ENCODE measurements around the gene SMAD4.
A peak's percentile ranks its signal among the peaks of the same experiment; 100 is the strongest.
"Not testable (repeated sequence)": the region's sequence is repeated elsewhere in the genome, so short reads cannot be mapped to it uniquely, and the experiment has no call there.

The SMAD4 gene

GRCh38 chr18:51029694-51030536 is at the start of gene SMAD4:
Gene SMAD4 (plus strand): TSS chr18:51030213. CDS start chr18:51047047, 16,834 bp downstream.
- peak; percentile 90 for DNase-seq

- DNase-seq, result no peak
Observed at GRCh38 chr18:50981381-50981780, 48.6 kb upstream of the SMAD4 start.

- no peak for DNase-seq
Observed at GRCh38 chr18:50982086-50982801, 47.8 kb upstream of the SMAD4 start.

DNA sequence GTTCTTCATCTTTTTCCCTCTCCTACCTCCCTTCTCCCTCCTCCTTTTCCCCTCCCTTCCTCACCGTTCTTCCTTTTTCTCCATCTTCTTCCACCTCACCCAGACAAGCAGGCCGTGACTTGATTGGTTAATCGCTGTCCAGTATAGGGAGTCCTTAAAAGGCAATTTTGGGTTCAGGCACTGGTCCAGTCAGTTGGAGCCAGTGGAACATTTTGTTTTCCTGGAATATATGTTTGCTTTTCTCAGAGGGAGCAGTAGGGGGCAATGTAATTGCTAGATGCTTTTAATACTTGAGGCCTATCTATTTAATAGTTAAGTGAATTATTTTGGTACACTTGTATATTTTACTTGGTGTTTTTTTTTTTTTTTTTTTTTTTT is 47.2 kb upstream of the SMAD4 start:
- no peak for DNase-seq

- no peak for DNase-seq
Observed at GRCh38 chr18:50986360-50987087, 43.5 kb upstream of the SMAD4 start.

DNA sequence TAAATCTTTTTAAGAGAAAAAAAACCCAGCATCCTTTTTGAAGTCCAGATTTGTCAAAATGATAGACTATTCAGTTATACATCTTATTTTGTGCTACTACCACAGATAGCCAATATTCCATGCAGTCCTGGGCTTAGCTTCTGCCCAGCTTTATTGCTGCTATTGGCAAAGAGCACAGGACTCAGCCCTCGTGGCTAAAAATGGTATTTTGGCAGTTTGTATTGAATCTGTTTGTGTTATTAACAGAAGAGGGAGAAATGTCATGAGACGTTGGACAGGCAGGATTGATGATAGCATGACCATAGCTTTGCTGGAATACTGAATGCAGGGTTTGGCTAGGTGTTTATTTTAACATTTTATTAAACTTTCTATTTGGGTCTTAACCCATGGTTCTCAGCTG is 42.8 kb upstream of the SMAD4 start:
- no peak for DNase-seq

GRCh38 chr18:50989711-50990110 is 40.3 kb upstream of the SMAD4 start:
- DNase-seq, result no peak

DNA sequence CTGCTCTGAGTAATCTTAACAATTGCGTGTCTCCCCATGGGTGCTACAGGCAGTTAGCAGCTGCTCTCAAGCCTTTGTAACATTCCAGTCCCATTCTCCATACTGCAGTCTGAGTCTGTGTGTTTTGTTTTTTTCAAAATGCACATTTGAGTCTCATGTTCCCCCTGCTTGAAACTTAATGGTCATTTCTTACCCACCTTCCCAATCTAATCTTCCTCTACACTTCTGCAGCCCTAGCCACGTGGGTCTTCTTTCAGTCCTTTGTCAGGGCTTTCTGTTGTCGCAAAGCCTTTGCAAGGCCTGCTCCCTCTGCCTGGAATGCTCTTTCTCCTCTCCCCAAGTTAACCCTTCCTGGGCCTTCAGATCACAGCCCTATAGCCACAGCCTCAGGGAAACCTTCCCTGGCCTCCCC is 37.7 kb upstream of the SMAD4 start:
- DNase-seq, result no peak

GRCh38 chr18:50994031-50994430 is 36.0 kb upstream of the SMAD4 start:
- DNase-seq, result no peak

DNA sequence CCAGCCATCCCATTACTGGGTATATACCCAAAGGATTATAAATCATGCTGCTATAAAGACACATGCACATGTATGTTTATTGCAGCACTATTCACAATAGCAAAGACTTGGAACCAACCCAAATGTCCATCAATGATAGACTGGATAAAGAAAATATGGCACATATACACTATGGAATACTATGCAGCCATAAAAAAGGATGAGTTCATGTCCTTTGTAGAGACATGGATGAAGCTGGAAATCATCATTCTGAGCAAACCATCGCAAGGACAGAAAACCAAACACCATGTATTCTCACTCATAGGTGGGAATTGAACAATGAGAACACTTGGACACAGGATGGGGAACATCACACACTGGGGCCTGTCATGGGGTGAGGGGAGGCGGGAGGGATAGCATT is 26.8 kb upstream of the SMAD4 start:
- DNase-seq, result not testable (repeated sequence)

DNA sequence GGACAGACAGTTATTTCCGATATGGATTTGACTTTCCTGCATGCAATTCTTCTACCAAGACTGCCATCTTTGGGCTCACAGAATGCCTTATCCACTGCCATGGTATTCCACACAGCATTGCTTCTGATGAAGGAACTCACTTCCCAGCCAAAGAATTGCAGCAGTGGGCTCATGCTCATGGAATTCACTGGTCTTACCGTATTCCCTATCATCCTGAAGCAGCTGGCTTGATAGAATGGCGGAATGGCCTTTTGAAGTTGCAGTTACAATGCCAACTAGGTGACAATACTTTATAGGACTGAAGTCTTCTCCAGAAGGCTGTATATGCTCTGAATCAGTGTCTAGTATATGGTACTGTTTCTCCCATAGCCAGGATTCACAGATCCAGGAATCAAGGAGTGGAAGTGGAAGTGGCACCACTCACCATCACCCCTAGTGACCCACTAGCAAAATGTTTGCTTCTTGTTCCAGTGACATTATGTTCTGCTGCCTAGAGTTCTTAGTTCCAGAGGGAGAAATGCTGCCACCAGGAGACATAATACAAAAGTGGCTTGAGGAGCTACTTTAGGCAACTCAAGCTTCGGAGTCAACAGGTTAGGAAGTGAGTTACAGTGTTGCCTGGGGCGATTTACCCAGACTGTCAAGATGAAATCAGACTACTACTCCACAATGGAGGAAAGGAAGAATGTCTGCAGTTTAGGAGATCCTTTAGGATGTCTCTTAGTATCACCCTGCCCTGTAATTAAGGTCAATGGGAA is 23.8 kb upstream of the SMAD4 start:
- DNase-seq, result no peak

- DNase-seq, result no peak
Observed at GRCh38 chr18:51006948-51007789, 22.8 kb upstream of the SMAD4 start.

DNA sequence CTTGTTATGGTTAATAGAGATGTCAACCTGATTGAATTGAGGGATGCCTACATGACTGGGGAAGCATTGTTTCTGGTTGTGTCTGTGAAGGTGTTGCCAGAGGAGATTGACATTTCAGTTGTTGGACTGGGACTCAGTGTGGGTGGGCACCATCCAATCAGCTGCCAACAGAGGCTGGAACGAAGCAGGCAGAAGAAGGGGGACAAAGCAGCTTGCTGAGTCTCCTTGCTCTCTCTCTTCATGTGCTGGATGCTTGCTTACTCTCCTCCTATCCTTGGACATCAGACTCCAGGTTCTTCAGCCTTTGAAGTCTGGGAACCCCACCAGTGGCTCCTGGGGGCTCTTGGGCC is 22.2 kb upstream of the SMAD4 start:
- no peak for DNase-seq

DNA sequence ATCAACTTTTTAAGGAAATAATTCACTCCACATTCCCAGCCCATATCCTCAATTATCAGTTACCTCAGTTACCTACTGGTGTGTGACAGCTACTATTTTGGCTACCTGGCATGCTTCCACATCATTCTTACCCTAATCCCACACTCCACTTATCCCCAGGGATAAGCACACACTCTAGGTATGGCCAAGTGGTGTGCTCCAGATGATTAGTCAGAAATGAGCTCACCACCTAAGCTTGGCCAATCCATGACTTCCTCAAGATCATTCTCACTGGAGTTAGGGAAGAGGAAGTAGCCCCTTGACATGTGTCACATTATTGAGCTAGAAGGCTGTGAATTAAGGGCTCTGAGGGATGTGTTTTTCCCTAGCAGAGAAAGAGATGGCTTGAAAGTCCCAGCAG is 20.9 kb upstream of the SMAD4 start:
- DNase-seq, result peak; percentile 86

GRCh38 chr18:51010218-51010617 is 19.8 kb upstream of the SMAD4 start:
- no peak for DNase-seq

DNA sequence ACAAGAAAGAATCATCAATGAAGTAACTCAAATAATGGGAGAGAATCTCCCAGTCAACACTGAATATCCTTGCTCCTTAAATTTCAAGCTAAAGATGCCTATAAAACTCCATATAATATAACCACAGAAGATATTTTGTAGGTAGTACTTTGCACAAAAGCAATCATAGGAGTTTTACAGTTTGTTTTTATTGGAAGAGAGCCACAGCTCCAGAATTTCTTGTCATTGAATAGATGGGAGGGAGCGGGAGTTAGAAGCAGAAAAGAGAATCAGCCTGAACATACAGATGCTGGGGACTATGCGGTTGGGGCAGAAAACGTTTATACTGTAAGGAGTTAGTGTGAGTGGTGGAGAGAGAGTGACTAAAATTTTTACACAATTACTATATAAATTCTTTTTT is 18.3 kb upstream of the SMAD4 start:
- no peak for DNase-seq

DNA sequence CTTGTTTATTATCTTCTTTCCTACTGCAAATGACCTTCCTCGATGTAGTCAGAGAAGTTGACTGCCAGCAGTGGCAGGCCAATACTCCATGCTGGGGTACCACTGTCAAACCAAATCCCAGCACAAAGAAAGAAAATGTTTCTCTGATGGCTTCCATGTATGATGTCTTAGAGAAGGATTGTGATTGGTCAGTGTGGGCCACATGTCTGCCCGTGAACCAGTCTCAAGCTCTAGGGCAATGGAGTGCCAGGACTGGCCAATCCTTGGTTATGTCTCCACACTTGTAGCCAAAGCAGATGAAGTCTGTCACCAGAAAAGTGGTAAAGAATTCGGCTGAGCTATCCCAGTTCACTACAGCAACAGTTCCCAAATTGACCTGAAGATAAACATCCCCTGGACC is 17.6 kb upstream of the SMAD4 start:
- DNase-seq, result no peak

GRCh38 chr18:51013259-51013658 is 16.8 kb upstream of the SMAD4 start:
- DNase-seq, result peak; percentile 47

GRCh38 chr18:51017140-51017879 is 12.7 kb upstream of the SMAD4 start:
- DNase-seq, result no peak

DNA sequence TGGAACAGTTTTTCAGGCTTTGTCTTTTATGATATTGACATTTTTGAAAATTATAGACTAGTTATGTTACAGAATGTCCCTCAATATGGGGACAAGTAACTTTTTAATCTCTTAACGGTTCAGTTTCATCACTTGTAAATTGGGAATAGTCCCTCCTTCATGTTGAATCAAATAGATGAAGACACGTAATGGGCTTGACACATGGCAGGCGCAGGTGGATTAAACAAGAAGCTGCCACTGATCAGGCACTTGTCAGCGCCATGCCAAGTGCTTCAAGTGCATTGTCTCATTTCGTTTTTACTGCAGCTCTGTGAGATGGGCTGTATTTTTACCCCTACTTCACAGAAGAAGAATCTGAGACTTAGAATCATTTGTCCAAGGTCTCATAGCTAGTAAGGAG is 9.5 kb upstream of the SMAD4 start:
- no peak for DNase-seq

DNA sequence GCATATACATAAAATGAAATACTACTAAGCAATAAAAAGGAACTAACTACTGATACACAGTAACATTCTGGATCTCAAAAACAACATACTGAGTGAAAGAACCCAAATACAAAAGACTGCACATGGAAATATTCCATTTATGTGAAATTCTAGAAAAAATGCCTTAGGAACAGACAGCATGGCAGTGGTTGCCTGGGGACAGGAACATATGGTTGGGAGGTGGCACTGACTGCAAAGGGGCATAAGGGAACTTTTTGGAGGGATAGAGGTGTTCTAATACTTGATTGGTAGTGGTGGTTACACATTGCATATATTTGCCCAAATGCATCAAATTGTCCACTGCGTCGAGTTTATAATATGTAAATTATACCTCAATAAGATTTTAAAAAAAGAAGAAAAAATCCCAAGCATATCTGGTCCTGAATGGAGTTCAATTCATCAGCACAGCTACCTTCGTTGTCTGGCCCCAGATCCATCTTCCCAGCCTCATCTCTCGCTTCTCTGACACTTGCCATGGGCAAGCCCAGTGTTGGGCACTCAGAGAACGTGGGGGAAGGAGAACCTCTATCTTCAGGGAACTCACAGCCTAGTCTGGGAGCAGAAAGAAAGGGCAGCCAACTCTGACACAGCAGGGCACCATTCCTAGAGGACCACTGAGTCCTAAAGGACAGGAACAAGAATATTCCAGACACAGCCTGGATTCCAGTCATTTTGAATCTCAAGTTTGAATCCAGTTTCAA is 8.6 kb upstream of the SMAD4 start:
- no peak for DNase-seq
